OCI-LY3 (cell line): ENCODE measurements around the gene EXD3.

ENCODE experiments used
- H2AFZ ChIP-seq: fragments of 200-600, 300-600 bp; shearing (Covaris generic); 2 replicates; pipeline ENCODE4 v1.6.0; 2014; ENCODE audit warnings: antibody characterized with exemption, low read depth, low read length
- H3K27ac ChIP-seq: fragments of 200-600, 300-600 bp; sonication (generic); 2 replicates; pipeline ENCODE4 v1.5.1; 2014; ENCODE audit warnings: mild to moderate bottlenecking, low read length, moderate library complexity, mixed read lengths
- H3K27me3 ChIP-seq: fragments of 200-600, 300-600 bp; sonication (generic); 2 replicates; pipeline ENCODE4 v1.6.1; 2014; ENCODE audit warnings: low read depth, low read length, mixed read lengths
- H3K36me3 ChIP-seq: fragments of 200-600, 300-600 bp; sonication (generic); replicated peaks from 2 replicates; pipeline ENCODE3; 2014; ENCODE audit warnings: low read depth, low read length, mixed read lengths
- H3K4me1 ChIP-seq: fragments of 300-600, 200-600 bp; sonication (generic); 2 replicates; pipeline ENCODE4 v1.6.1; 2014; ENCODE audit warnings: low read length, mixed read lengths
- H3K4me2 ChIP-seq: fragments of 200-600, 300-600 bp; sonication (generic); 2 replicates; pipeline ENCODE4 v1.6.1; 2014; ENCODE audit warnings: low read length, mixed read lengths
- H3K4me3 ChIP-seq: fragments of 300-600, 200-600 bp; sonication (generic); 2 replicates; pipeline ENCODE4 v1.5.1; 2014; ENCODE audit warnings: antibody characterized with exemption, mild to moderate bottlenecking, low read length, moderate library complexity
- H3K79me2 ChIP-seq: fragments of 300-600, 200-600 bp; shearing (Covaris generic); 2 replicates; pipeline ENCODE4 v1.6.1; 2014; ENCODE audit warnings: mild to moderate bottlenecking, low read length, mixed read lengths
- H3K9ac ChIP-seq: fragments of 300-600, 200-600 bp; shearing (Covaris generic); 2 replicates; pipeline ENCODE4 v1.6.0; 2014; ENCODE audit warnings: mild to moderate bottlenecking, low read length, moderate library complexity
- H3K9me3 ChIP-seq: fragments of 200-600, 300-600 bp; shearing (Covaris generic); 2 replicates; pipeline ENCODE4 v1.6.1; 2014; ENCODE audit warnings: low read length, mixed read lengths; ENCODE audit not compliant: insufficient read depth
- H4K20me1 ChIP-seq: fragments of 200-600, 300-600 bp; sonication (generic); 2 replicates; pipeline ENCODE4 v1.6.1; 2016; ENCODE audit warnings: low read length, mixed read lengths; ENCODE audit not compliant: insufficient read depth
- CTCF ChIP-seq: fragments of 200-600, 300-600 bp; sonication (generic); IDR thresholded peaks from 2 replicates; pipeline ENCODE4 v1.5.1; 2014; ENCODE audit warnings: antibody characterized with exemption, low read length, low read depth
- EZH2phosphoT487 ChIP-seq: fragments of 200-600 bp; shearing (Covaris generic); IDR thresholded peaks from 2 replicates; pipeline ENCODE4 v1.6.1; 2018; ENCODE audit warnings: antibody characterized with exemption, mixed run types, low read depth

EXD3 gene

GRCh38 chr9:137326445-137327065 lies 96.4 kb downstream of the EXD3 start:
- no peak for TF ChIP-seq CTCF
- Histone ChIP-seq H3K9ac (peak overlapping the region; percentile 43; the same call in 1 of the 2 replicates), H3K36me3 (no peaks in the 10 kb centered on the region), H3K4me1 (peaks cover 18% of the 10 kb centered on the region), H3K27ac (peak overlapping the region; percentile 77), H3K27me3 (no peaks in the 10 kb centered on the region), H4K20me1 (no peaks in the 10 kb centered on the region), H2AFZ (peak overlapping the region; percentile 60; the same call in 1 of the 2 replicates), H3K79me2 (no peaks in the 10 kb centered on the region), H3K9me3 (no peaks in the 10 kb centered on the region), H3K4me3 (peak overlapping the region; percentile 54), H3K4me2 (peak overlapping the region; percentile 58)

- Histone ChIP-seq H3K9ac (no peak overlapping the region; the same call in 1 of the 2 replicates), H3K27ac (peak overlapping the region; percentile 77), H4K20me1 (no peaks in the 10 kb centered on the region), H3K4me2 (peak overlapping the region; percentile 58), H3K9me3 (no peaks in the 10 kb centered on the region), H3K79me2 (no peaks in the 10 kb centered on the region), H3K4me3 (peak overlapping the region; percentile 54; the same call in 1 of the 2 replicates), H3K27me3 (no peaks in the 10 kb centered on the region), H2AFZ (no peak overlapping the region), H3K4me1 (peaks cover 24% of the 10 kb centered on the region), H3K36me3 (no peaks in the 10 kb centered on the region)
- TF ChIP-seq EZH2phosphoT487 (no peak), CTCF (no peak)
Measured at GRCh38 chr9:137325799-137326198, 97.2 kb downstream of the EXD3 start.

- Histone ChIP-seq H3K36me3 (no peaks in the 10 kb centered on the region), H3K9me3 (no peaks in the 10 kb centered on the region), H4K20me1 (no peaks in the 10 kb centered on the region), H3K4me1 (peaks cover 31% of the 10 kb centered on the region), H3K27me3 (no peaks in the 10 kb centered on the region), H3K79me2 (no peaks in the 10 kb centered on the region), H3K9ac (no peak overlapping the region), H2AFZ (no peak overlapping the region), H3K4me2 (no peak overlapping the region), H3K4me3 (no peak overlapping the region), H3K27ac (no peak overlapping the region)
- TF ChIP-seq EZH2phosphoT487 = no peak
- TF ChIP-seq CTCF = no peak
Measured at GRCh38 chr9:137325124-137325523, 97.8 kb downstream of the EXD3 start.

DNA sequence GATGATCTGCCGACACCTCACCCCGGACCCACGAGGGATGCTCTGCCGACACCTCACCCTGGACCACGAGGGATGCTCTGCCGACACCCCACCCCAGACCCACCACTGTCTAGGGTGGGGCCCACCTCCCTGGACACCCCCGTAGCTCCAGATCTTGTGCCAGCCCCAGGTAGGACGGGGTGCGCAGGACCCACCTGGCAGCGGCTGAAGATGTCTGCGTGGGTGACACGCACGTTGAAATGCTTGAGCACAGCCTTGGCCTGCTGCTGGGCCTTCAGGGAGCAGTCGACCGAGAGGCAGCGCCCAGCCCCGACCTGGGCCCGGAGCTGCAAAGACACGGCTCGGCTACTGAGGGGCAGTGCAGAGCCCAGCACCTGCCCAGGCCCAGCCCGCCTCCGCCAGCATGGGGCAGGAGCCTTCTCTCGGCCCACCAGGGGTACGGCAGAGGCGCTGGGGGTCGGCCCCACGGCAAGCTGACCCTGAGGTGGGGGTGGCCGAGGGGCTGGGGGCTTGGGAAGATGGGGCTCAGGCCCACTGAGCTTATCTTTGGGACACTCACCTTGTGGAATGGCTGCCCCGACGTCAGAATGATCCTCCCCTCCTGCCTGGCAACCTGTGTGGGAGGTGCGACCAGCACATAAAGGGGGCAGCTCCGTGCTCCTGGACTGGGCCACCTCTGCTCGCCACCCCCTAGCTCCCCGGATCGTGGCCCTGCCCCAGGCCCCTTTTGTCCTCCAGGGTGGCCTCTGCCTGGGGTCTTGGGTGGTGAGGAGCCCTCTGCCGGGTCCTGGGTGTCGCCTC lies 99.2 kb downstream of the EXD3 start:
- H2AFZ ChIP-seq = no peak overlapping the region
- no peaks in the 10 kb centered on the region for H3K27me3 ChIP-seq
- H3K4me3 ChIP-seq = no peak overlapping the region
- H3K9ac ChIP-seq = no peak overlapping the region
- no peaks in the 10 kb centered on the region for H3K79me2 ChIP-seq
- H3K27ac ChIP-seq = no peak overlapping the region
- H4K20me1 ChIP-seq = no peaks in the 10 kb centered on the region
- no peaks in the 10 kb centered on the region for H3K36me3 ChIP-seq
- no peaks in the 10 kb centered on the region for H3K9me3 ChIP-seq
- H3K4me2 ChIP-seq = no peak overlapping the region
- peaks cover 31% of the 10 kb centered on the region for H3K4me1 ChIP-seq
- no peak for TF ChIP-seq EZH2phosphoT487
- no peak for TF ChIP-seq CTCF
